MM.1S (cell line): Measurements from ENCODE around the gene RAB25.

Source experiments
- CTCF ChIP-seq: fragments of 300-600 bp; sonication (generic); IDR thresholded peaks from 2 replicates; pipeline ENCODE4 v1.5.1; 2016; ENCODE audit warnings: antibody characterized with exemption, low read length, mixed read lengths
- EZH2 ChIP-seq: fragments of 300-600 bp; sonication (generic); optimal IDR thresholded peaks from 2 replicates; pipeline ENCODE3; 2017; ENCODE audit warnings: low read depth, mild to moderate bottlenecking, antibody characterized with exemption, low read length, mixed read lengths

DNA sequence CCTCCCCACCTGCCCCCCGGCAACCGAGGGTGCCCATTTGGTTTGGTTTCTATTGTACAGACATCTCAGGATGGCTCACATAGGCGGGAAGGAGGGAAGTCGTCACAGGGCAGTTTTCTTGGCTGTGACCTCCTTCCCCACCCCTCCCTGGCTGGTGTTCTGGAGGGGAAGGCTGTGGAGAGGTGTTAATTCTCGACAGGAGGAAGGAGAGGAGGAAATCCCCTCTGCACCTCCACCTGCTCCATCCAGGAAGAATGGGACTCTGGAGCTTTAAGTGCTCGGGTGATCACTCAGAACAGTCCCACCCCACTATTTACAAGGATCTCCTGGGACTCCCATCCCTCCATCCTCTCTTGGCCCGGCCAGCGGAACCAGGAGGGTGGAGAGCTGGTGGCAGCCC is 13.7 kb downstream of the RAB25 start:
- no peak for TF ChIP-seq EZH2
- TF ChIP-seq CTCF: no peak
